ENCODE data around the gene MST1R. TPM values are rescaled to one million over a fixed set of nuclear protein-coding genes. Genes with fewer than 3 reads are reported as not detected.

Gene MST1R
- polyA plus RNA-seq, 2 of the 4 experiments (the other 2 are of a cell fraction) = 5.9 to 7.5 TPM

- WGBS (ENCODE audit: missing lambda C conversion rate) = 54% methylated on average over 10 of the region's 12 CpGs
- CTCF ChIA-PET = no interaction called here
- Histone ChIP-seq H3K4me2 (no peak overlapping the region), H3K4me3 (no peak overlapping the region), H3K9me3 (no peaks in the 10 kb centered on the region), H3K4me1 (peaks cover 7% of the 10 kb centered on the region; the same call in 2 of the 3 replicates), H3K27ac (no peak overlapping the region)
- TF ChIP-seq USF2 (IDR thresholded peaks at IDR 0.05) = no peak
- TF ChIP-seq RAD21 (conservative IDR thresholded peaks at IDR 0.05 in 1 of 2, IDR thresholded peaks at IDR 0.05 in 1 of 2) = no peak
- no peak for TF ChIP-seq REST (IDR thresholded peaks at IDR 0.05)
- no peak for TF ChIP-seq HDAC2 (IDR thresholded peaks at IDR 0.05)
- no peak for TF ChIP-seq ZFP36 (IDR thresholded peaks at IDR 0.05; ENCODE audit: borderline replicate concordance, partially characterized antibody)
- TF ChIP-seq EHMT2 (IDR thresholded peaks at IDR 0.05; ENCODE audit: low read depth) = no peak
- TF ChIP-seq, protein P1, sequence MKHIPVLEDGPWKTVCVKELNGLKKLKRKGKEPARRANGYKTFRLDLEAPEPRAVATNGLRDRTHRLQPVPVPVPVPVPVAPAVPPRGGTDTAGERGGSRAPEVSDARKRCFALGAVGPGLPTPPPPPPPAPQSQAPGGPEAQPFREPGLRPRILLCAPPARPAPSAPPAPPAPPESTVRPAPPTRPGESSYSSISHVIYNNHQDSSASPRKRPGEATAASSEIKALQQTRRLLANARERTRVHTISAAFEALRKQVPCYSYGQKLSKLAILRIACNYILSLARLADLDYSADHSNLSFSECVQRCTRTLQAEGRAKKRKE (CRISPR knock-in tag; IDR thresholded peaks at IDR 0.05; ENCODE audit: low read depth) = no peak
- TF ChIP-seq HOXB5 (CRISPR knock-in tag; IDR thresholded peaks at IDR 0.05) = no peak
- TF ChIP-seq POLR2AphosphoS2 (conservative IDR thresholded peaks at IDR 0.05; ENCODE audit: low read length) = no peak
- no peak for TF ChIP-seq ZC3H11A (IDR thresholded peaks at IDR 0.05)
- no peak for TF ChIP-seq FOSB (CRISPR knock-in tag; IDR thresholded peaks at IDR 0.05)
- TF ChIP-seq GATA3 (IDR thresholded peaks at IDR 0.05; ENCODE audit: borderline replicate concordance) = no peak
- TF ChIP-seq MAZ (IDR thresholded peaks at IDR 0.05; ENCODE audit: borderline replicate concordance, low read depth, low read length) = no peak
- no peak for TF ChIP-seq KDM1A (IDR thresholded peaks at IDR 0.05; ENCODE audit: low read depth)
- TF ChIP-seq RARB (CRISPR knock-in tag; IDR thresholded peaks at IDR 0.05) = no peak
- TF ChIP-seq CBX2 (IDR thresholded peaks at IDR 0.05; ENCODE audit: borderline replicate concordance, low read depth) = no peak
- TF ChIP-seq FOXS1 (CRISPR knock-in tag; IDR thresholded peaks at IDR 0.05) = no peak
- FAIRE-seq (no peak), DNase-seq (ENCODE audit: low read depth in 1 of 2, low spot score in 1 of 2) (no peak), ATAC-seq (no peak)
- POLR2A ChIA-PET = no interaction called here
These were observed 43.9 kb downstream of the MST1R start for GRCh38 chr3:49859576-49860305.

GRCh38 chr3:49856181-49857005, 47.3 kb downstream of the MST1R start, which contains the start of gene TRAIP:
Gene TRAIP (minus strand): TSS chr3:49856564. CDS start chr3:49856453, 111 bp downstream.
- H3K4me3 ChIP-seq = peak within 1 kb of the TSS; percentile 73
- ChIA-PET CTCF (interaction anchor here (1.0 to 10.4 kb wide), 2 partner anchors 16 to 50 kb away, joined by 5 to 70 read pairs; no protein-coding TSS in a partner anchor), POLR2A (no interaction called here)
- no peaks in the 10 kb centered on the region for H3K9me3 ChIP-seq
- H3K4me1 ChIP-seq = peaks cover 7% of the 10 kb centered on the region; the same call in 2 of the 3 replicates
- 13% methylated on average over 11 of the region's 52 CpGs for WGBS (ENCODE audit: missing lambda C conversion rate)
- ATAC-seq = peak; percentile 96 to 98
- FAIRE-seq = no peak
- DNase-seq (ENCODE audit: low read depth in 1 of 2, low spot score in 1 of 2) = peak; percentile 89 to 96
- H3K4me2 ChIP-seq = peak within 1 kb of the TSS; percentile 94
- TF ChIP-seq BCL3 (IDR thresholded peaks at IDR 0.05) (0 out of 3 replicates have a peak, but pooled peaks have one; percentile 43), PHF8 (IDR thresholded peaks at IDR 0.05; ENCODE audit: borderline replicate concordance, low read depth) (peak; percentile 17; the same call in 1 of the 2 replicates), CHD4 (IDR thresholded peaks at IDR 0.05; ENCODE audit: borderline replicate concordance) (no peak), FOXS1 (CRISPR knock-in tag; IDR thresholded peaks at IDR 0.05) (no peak), JUN (IDR thresholded peaks at IDR 0.05) (0 out of 5 replicates have a peak, but pooled peaks of 1 of the 2 experiments have one; percentile 21), ZC3H11A (IDR thresholded peaks at IDR 0.05) (no peak), HDAC2 (IDR thresholded peaks at IDR 0.05) (peak; percentile 89), POLR2A (IDR thresholded peaks at IDR 0.05; ENCODE audit: low read length) (peak; percentile 62), MAX (IDR thresholded peaks at IDR 0.05) (peak; percentile 87), KDM5A (IDR thresholded peaks at IDR 0.05) (peak; percentile 97)
- peak within 1 kb of the TSS; percentile 69 to 84 for H3K27ac ChIP-seq
